Putamen (tissue), 1 donor: Measurements from ENCODE around the gene SOX5.
"Not testable (repeated sequence)": the region's sequence is repeated elsewhere in the genome, so short reads cannot be mapped to it uniquely, and the experiment has no call there.

Experiments
- DNase-seq: peaks from one replicate; pipeline ENCODE4 v3.0.0-alpha.2; 2016; ENCODE audit warnings: low spot score

SOX5 gene

GRCh38 chr12:23753628-23754365, 195.7 kb downstream of the SOX5 start:
- no peak for DNase-seq

- DNase-seq, result no peak
These were observed 197.2 kb downstream of the SOX5 start for GRCh38 chr12:23752245-23752644.

- DNase-seq, result no peak
These were observed 197.8 kb downstream of the SOX5 start for GRCh38 chr12:23751641-23752040.

GRCh38 chr12:23750923-23751322, 198.5 kb downstream of the SOX5 start:
- no peak for DNase-seq

GRCh38 chr12:23744696-23745095, 204.8 kb downstream of the SOX5 start:
- DNase-seq, result no peak

GRCh38 chr12:23742574-23742973, 206.9 kb downstream of the SOX5 start:
- no peak for DNase-seq

- DNase-seq, result no peak
These were observed 218.0 kb downstream of the SOX5 start for GRCh38 chr12:23731493-23731892.

- no peak for DNase-seq
These were observed 218.4 kb downstream of the SOX5 start for GRCh38 chr12:23731035-23731434.

GRCh38 chr12:23729359-23729758, 220.1 kb downstream of the SOX5 start:
- no peak for DNase-seq

- DNase-seq, result no peak
These were observed 222.8 kb downstream of the SOX5 start for GRCh38 chr12:23726646-23727045.

GRCh38 chr12:23722655-23723054, 226.8 kb downstream of the SOX5 start:
- DNase-seq, result no peak

GRCh38 chr12:23721268-23721667, 228.2 kb downstream of the SOX5 start:
- no peak for DNase-seq

GRCh38 chr12:23719493-23719892, 230.0 kb downstream of the SOX5 start:
- DNase-seq, result no peak

GRCh38 chr12:23710361-23710760, 239.1 kb downstream of the SOX5 start:
- DNase-seq, result not testable (repeated sequence)

- DNase-seq, result no peak
These were observed 241.2 kb downstream of the SOX5 start for GRCh38 chr12:23708185-23708837.

- DNase-seq, result no peak
These were observed 242.2 kb downstream of the SOX5 start for GRCh38 chr12:23707270-23707669.

GRCh38 chr12:23704992-23705943, 244.2 kb downstream of the SOX5 start:
- no peak for DNase-seq

GRCh38 chr12:23703051-23703450, 246.4 kb downstream of the SOX5 start:
- no peak for DNase-seq

GRCh38 chr12:23699031-23699430, 250.4 kb downstream of the SOX5 start:
- DNase-seq, result no peak

GRCh38 chr12:23694920-23695319, 254.6 kb downstream of the SOX5 start:
- no peak for DNase-seq

GRCh38 chr12:23694307-23694706, 255.2 kb downstream of the SOX5 start:
- no peak for DNase-seq

GRCh38 chr12:23687947-23688346, 261.5 kb downstream of the SOX5 start:
- DNase-seq, result no peak

GRCh38 chr12:23686095-23686494, 263.4 kb downstream of the SOX5 start:
- DNase-seq, result no peak
